ENCODE results near the gene TPK1.
"Not testable (repeated sequence)": the region's sequence is repeated elsewhere in the genome, so short reads cannot be mapped to it uniquely, and the experiment has no call there.

TPK1 gene

DNA sequence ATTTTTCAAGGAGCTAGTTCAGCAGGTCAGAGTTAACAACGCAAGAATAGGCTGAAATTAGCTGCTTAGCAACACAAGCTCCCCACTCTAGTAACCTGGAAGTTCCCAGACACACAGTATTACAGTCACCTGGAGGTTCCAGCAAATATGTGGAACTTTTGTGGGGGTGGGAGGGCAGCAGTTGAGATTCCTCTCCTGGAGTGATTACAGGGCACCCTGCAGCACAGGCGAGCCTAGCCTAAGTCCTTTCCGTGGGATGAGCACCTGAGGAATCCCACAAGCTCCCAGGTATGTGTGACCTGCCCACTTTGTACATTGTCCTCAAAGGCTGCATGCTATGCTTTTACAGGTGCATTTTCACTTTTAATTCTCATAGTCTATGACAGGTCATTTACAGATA, 13.6 kb downstream of the TPK1 start:
- DNase-seq (ENCODE audit: low spot score) = no peak

DNA sequence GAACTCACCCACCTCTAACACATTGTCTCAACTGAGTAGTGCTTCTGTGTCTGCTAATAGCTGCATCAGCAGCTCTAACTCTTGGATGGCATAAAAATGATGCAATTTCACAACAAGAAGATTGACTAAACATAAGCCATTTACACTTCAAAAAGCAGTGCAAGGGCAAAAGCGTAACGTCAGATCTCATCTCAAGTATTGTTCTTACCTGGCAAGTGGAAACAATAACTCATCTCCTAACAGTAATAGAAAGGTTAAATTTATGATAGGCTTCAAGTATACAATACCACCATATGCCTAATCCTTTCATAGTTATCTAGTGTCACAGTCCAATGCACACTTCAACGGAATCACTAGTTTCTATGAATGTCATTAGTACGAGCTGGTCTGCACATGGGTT, 14.8 kb downstream of the TPK1 start:
- DNase-seq (ENCODE audit: low spot score) = no peak

DNA sequence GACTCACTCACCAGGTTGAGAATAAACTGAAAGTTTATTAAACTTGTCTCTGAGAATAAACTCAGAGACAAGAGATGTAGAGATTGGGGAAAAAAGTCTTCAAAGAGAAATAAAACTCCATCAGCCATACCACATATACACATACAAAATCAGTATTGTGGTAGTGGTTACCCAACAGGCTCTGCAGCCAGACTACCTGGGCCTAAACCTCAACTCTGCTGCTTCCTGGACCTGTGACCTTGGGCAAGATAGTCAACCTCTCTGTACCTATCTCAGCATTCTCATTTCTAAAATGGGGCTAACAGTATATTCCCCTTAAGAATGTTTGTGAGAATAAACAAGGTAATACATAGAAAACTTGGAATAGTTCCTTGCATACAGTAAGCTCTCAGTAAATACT, 15.3 kb downstream of the TPK1 start:
- DNase-seq (ENCODE audit: low spot score) = no peak

DNA sequence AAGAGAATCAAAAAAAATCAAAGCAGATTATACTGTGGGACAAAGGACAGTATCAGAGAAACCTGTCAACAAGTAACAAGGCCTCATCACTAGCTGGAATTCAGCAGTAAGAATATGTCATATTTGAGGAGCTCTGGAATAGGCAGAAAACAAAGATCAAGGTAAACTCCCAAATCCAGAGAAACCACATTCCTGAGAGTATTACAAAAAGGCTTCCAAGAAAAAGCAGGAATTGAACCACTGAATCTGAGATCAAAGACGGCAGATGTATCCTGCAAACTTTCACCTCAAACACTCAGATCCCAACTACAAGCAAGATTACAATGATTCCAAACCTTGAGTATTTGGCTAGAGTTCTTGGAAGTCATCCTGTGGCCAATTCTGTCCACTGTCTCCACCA, 16.3 kb downstream of the TPK1 start:
- no peak for DNase-seq (ENCODE audit: low spot score)

DNA sequence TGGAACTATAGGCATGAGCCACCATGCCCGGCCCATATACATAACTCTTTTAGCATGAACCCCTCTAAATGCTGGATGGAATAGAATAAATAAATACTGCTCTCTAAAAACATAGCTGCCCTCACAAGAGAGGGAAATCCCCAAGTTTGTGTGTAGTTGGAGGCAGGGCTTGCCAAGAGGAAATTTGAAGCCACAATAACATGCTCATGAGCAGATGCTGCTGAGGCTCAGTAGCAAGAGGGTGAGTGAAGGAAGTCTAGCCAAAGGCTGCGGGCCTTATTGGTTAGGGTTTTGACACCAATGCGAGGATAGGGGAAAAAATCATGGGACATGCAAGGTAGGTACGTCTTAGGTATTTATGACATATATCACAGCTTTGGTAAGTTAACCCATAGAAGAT, 17.3 kb downstream of the TPK1 start:
- DNase-seq (ENCODE audit: low spot score) = no peak

DNA sequence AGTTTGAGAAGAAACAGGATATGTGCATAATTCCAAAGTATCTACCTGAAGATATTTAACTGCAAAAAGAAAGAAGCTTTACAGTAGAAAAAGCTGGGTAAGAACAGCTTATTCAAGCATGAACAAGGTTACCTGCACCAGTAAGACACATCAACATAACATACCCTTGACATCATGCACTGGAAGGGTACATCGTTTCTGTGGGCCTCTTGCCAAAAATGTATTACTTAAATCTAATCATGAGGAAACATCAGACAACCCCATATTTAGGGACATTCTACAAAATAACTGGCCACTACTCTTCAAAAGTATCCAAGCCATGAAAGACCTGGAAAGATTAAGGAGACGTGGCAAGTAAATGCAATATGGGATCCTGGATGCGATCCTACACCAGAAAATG, 18.9 kb downstream of the TPK1 start:
- DNase-seq (ENCODE audit: low spot score) = no peak

DNA sequence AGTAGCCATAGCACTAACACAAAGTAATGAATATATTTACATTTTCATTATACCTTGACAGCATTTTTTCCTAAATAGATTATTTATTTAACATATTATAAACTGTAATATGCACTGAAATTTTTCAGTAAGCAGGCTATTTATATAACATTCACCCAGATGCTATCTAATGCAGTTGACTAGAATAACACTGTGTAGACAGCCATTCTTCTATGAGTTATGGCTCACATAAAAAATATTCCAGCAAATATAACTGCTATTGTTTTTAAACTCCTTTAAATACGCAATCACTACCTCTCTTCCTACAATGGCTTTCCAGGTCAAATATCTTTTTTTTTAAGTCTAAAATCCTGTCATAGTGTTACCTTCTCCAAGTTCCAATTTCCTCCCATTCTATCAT, 21.6 kb downstream of the TPK1 start:
- DNase-seq (ENCODE audit: low spot score) = no peak

DNA sequence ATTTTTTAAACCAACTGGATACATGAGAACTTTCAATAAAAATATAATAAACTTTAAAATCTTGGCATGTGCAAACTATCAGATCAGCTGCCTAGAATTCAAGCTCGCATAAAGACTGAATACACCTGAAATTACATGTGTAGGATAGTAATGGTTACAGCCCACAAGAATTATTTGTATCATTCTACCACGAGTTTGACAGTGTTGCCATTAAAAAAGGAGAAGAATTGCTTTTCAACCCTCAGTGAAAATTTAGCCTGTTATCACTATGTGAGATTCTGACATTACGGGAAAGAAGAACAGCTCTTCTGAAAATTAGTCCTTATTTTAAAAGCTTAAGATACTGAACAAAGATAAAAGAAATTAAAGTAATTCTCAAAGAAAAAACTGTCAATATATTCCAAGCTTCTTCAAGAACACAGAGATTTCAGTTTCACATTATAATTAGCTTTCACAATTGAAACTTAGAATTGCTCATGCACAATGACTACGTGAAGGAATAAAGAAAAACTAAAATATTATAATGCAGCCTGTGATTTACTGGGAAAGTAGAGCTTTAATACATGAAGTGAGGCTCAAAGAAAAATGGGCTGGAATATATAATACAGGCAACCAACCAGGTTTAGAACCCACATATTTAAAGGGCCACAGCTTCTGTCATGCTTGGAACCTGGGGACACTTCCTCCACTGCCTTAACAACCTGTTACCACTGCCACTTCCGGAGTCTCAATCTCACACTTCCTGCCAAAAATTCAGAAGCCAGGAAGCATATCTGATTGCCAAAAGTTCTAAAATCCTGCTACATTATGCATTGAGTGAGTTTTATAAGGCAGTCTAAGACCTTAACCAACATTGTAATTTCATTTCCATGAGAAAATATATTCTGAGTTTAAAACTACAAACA, 23.2 kb downstream of the TPK1 start:
- DNase-seq (ENCODE audit: low spot score) = no peak

DNA sequence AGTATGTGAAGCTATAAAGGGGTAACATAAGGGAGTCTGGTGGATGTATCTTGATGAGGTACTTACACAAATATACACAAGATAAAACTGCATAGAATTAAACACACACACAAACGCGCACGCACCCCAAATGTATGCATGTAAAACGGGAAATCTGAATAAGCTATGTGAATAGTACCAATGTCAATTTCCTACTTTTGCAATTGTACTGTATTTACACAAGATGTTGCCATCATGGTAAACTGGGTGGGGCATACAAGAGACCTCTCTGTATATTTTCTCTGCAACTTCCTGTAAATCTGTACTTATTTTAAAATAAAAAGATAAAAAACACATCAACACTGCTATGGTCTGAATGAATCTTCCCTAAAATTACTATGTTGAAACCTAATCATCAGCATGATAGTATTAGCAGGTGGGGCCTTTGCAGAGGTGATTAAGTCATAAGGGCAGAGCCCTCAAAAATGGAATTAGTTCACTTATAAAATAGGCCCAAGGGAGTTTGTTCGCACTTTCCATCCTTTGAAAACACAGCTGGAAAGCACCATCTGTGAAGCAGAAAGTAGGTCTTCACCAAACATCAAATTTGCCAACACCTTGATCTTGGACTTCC, 30.1 kb downstream of the TPK1 start:
- DNase-seq (ENCODE audit: low spot score) = no peak

DNA sequence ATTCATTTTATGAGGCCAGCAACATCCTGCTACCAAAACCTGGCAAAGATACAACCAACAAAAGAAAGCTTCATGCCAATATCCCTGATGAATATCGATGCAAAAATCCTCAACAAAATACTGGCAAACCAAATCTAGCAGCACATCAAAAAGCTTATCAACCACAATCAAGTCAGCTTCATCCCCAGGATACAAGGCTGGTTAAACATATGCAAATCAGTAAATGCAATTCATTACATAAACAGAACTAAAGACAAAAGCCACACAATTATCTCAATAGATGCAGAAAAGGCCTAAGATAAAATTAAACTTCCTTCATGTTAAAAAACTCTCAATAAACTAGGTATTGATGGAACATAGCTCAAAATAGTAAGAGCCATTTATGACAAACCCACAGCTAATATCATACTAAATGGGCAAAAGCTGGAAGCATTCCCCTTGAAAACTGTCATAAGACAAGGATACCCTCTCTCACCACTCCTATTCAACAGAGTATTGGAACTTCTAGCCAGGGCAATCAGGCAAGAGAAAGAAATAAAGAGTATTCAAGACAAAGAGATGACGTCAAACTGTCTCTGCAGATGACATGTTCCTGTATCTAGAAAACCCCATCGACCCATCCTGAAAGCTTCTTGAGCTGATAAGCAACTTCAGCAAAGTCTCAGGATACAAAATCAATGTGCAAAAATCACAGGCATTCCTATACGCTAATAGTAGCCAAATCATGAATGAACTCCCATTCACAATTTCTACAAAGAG, 35.0 kb downstream of the TPK1 start:
- not testable (repeated sequence) for DNase-seq (ENCODE audit: low spot score)

DNA sequence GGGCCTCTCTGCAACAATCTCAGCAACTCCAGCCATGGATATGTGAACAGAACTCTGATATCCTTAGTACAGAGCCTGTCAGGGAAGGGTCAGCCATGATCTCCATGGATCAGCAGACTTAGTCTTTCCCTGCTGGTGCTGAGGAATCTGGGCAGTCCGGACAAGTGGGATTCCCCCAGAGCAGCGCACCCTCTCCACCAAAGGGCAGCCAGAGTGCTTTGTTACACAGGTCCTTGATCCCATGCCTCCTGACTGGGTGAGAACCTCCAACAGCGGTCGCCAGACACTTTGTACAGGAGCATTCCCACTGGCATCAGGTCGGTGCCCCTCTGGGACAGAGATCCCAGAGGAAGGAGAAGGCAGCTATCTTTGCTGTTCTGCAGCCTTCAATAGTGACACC, 38.9 kb downstream of the TPK1 start:
- no peak for DNase-seq (ENCODE audit: low spot score)

DNA sequence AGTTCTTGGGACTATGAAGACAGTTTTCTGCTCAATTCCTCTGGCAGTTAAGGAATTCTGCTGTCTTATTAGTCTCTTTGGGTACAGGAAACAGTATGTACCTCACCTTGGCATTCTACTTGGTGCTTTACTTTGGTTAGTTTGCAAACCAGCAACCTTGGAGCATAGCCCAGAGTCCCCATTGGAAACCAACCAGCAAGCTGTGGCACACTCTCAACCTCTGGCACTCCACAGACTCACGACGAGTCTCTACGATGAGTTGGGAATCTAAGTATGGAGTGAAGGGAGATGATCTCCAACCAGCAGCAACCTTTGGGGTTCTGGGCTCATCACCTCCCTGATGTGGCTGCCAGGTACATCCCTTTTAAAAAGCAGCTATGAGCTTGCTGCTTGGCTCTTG, 43.8 kb downstream of the TPK1 start:
- DNase-seq (ENCODE audit: low spot score) = no peak

DNA sequence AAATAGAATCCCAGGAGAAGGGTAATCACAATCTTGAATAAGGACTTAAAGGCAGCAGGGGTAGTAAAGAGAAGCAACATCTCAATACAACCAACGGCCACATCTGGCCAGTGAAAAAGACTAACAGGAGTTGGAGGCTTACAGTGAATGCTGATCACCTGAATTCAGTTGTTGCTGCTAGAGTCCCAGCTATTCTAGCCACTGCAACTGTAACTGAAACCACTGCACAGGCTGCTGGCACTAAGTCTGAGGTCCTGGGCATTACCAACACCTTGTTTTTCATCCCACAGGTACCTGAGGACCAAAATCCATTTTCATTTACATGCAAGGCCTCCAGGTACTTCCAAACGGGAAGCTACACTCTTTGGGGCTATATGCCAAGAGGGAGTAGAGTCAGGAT, 44.4 kb downstream of the TPK1 start:
- no peak for DNase-seq (ENCODE audit: low spot score)

DNA sequence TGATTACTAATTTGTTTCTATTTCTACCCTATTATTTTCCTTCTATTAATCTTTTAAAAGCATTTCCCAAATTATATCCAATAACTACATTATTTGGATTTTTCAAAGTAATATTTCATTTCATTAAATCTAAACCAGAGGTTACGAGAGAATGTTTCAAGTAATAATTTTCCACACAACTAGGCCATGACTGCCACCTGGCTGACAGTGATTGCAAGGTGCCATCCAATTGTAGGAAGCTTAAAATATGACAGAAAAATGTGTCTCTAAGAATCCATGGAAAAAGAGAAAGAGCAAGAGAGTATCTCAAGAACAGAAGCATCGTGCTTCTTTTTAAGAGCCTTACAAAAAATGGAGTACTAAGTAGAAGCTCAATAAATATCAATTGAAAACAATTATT, 48.7 kb downstream of the TPK1 start:
- DNase-seq (ENCODE audit: low spot score) = no peak

DNA sequence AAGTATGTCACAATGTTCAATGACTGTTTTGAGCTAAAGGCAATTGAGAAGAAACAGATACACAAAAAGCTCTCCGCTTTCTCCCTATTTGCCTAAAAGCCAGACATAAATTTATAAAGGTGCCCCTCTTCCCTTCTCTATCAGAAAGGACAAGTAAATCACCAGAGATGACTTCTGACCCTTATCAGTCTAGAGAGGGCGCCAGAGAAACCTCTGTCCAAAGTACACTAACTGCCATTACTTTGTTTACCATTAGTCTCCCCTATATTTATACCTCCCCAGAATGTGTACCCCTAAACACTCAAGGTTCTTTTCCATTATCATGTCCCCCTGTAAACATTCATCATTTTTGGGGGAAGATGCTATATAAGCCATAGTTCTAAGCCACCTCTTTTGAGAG, 49.3 kb downstream of the TPK1 start:
- DNase-seq (ENCODE audit: low spot score) = no peak

DNA sequence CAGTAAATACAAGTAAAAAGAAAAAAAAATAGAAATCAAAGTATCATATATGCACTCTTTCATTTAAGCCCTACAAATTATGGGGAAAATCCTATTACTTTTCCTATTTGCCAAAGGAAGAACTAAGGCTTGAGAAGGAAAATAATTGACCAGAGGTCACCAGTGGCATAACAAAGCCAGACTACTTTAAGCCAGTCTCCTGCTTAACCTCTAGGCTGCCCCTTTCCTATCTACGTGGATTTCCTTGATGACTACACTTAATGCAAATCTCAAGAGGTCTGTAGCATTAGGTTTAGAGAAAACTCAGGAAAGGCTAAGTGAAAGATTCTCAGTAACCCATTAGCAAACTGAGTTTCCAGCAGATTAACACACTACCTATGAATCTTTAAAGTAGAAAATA, 49.8 kb downstream of the TPK1 start:
- no peak for DNase-seq (ENCODE audit: low spot score)

DNA sequence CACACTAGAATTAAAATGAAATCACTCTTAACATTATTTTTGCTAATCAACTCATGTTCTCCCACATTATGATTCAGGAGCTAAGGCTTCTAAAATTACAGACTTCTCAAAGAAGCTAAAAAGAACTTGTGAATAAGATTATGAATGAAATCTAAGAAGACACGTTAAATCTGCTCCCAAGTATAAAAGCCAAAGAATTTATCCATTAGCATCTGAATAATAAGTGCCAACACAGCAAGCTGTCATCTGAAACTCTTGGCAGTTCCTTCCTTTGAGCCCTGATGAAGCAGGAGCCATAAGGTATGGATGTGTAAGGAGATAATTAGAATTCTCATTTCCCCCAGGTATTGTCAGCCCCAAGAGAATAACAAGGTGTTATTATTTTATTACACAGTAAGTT, 50.3 kb downstream of the TPK1 start:
- no peak for DNase-seq (ENCODE audit: low spot score)

DNA sequence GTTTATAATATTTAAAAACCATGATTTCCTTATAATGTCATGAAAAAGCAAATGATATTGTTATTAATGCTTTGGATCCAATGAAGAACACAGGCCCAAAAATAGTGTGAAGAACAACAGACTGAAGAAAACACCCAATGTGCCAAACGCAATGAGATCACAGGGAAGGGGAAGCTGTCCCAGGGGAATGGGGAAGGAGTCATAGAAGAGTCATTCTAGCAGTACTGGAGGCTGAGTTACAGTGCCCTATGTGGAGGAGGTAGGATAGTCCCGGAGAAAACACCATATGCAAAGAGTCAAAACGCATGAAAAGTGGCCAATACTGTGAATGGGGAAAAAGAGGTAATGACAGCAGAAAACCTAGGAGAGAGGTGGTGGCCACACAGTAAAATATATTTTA, 50.9 kb downstream of the TPK1 start:
- no peak for DNase-seq (ENCODE audit: low spot score)

DNA sequence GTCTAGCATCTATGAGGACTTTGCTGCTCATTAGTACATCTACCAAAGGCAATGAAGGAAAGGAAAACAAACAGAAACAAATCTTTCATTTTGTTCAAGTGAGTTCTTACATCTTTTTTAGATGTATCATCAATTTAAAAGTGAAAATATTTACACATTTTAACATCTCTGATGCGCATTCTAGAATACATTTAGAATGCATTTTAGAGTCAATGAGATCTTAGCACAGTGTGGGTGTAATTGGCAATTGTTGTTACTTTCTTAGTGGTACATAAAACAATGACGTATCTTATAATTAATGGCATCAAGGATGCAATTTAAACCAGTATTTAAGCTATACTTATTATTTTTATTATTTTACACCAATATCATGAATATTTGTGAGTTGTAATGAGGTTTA, 51.4 kb downstream of the TPK1 start:
- DNase-seq (ENCODE audit: low spot score) = no peak

DNA sequence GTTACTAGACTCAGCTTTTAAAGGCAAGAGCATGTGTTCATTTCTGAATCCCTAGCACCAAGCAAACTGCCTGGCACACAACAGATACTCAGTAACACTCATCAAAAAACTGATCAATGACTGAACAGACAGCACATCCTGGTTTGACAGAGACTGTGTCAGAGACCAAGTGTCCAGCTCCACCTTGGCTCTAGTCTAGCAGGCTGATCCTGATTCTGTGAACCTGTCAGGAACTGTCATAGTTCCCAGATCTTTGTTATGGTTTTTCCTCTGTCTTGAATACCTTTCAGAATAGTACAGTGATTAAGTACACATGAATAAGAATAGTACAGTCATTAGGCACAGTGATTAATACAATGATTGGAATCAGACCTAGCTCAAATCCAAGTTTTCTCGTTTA, 53.0 kb downstream of the TPK1 start:
- DNase-seq (ENCODE audit: low spot score) = no peak

DNA sequence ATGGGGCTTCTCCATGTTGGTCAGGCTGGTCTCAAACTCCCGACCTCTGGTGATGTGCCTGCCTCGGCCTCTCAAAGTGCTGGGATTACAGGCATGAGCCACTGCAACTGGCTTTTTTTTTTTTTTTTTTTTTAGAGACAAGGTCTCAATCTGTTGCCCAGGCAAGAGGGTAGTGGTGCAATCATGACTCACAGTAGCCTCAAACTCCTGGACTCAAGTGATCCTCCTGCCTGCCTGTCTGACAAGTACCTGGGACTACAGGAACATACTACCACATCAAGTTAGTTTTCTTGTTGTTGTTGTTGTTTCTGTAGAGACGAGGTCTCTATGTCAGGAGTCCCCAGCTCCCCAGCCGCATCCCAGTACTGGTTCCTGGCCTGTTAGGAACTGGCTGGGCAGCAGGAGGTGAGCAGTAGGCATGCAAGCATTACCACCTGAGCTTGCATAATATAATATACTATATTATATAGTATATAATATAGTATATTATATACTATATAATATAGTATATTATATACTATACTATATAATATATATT, 55.7 kb downstream of the TPK1 start:
- DNase-seq (ENCODE audit: low spot score) = no peak

DNA sequence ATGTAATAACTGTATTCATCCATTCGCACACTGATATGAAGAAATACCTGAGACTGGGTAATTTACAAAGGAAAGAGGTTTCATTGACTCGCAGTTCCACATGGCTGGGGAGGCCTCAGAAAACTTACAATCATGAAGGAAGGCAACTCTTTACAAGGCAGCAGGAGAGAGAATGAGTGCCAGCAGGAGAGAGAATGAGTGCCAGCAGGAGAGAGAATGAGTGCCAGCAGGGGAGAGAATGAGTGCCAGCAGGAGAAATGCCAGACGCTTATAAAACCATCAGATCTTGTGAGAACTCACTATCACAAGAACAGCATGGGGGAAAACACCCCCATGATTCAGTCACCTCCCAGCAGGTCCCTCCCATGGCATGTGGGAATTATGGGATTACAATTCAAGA, 58.0 kb downstream of the TPK1 start:
- not testable (repeated sequence) for DNase-seq (ENCODE audit: low spot score)

All from ecto neural progenitor cell (in vitro differentiated cells).